CD4-positive, alpha-beta T cell treated with Interleukin-4 for 1 hour (primary cell): ENCODE measurements around the gene XXYLT1.
"Not testable (repeated sequence)": the region's sequence is repeated elsewhere in the genome, so short reads cannot be mapped to it uniquely, and the experiment has no call there.

ENCODE experiments used
- DNase-seq, 2 donors: peaks; one replicate each; pipeline ENCODE4 v3.0.0-alpha.2; 2020 to 2022

The XXYLT1 gene

DNA sequence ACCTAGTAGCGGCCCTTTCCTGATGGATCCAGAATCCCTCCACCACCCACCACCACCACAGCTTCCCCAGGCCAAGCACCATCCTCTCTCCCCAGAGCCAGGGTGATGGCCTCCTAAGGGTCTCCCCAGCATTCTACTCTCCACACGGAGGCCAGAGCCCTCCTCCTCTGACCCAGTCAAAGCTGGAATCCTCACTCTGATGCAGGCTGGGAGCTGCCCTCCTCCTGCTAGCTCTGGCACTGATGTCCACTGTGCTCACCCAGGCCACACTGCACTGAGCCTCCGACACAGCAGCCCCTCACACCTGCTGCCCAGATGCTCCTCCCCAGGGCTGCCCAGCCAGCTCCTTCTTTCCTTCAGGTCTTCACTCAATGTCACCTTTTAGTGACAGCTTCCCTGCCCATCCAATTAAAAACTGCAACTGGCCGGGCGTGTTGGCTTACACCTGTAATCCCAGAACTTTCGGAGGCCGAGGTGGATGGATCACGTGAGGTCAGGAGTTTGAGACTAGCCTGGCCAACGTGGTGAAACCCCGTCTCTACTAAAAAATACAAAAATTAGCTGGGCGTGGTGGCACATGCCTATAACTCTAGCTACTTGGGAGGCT lies 21.0 kb downstream of the XXYLT1 start:
- DNase-seq, result no peak

DNA sequence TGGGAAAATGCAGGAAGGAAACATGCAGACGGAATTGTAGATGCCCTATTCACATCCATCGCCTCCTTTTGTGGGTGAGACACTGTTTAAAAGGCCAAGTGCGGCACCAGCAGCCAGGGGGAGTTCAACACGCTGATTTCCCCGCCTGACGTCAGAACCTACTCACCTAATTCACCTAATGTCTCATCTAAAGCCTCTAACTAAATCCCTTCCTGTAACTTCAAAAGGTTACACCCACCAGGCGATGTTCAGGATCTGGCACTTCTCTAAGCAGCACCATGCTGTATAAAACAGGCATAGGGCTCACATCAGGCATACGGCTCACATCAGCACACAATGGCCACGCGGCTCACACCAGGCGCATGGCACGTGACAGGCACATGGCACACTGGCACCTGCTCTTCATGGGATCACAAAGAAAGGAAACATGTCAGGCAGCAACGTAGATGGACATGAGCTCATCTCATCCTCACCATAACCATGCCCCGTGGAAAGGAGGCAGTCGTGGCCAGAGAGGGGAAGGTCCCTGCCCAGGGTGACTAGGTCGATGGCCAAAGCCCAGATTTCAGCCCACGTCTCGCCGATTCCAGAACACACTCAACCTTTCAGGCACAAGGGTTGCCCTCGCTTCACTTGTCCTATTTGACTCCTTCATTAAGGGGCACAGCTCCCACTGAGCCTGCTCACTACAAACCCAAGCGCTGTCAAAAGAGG lies 21.7 kb downstream of the XXYLT1 start:
- DNase-seq, result no peak

- no peak for DNase-seq
Observed at GRCh38 chr3:195248281-195248680, 22.7 kb downstream of the XXYLT1 start.

DNA sequence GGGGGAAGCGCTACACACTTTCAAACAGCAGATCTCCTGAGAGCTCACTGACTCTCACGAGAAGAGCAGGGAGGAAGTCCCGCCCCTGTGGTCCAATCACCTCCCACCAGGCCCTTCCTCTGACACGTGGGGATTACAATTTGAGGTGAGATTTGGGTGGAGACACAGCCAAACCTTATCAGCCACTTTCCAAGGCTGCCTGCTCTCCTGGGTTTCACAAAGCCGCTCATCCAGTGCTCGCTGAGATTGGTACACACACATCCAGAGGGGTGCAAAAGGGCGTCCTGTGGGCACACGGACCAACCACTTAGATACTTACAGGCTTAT lies 23.1 kb downstream of the XXYLT1 start:
- no peak for DNase-seq

DNA sequence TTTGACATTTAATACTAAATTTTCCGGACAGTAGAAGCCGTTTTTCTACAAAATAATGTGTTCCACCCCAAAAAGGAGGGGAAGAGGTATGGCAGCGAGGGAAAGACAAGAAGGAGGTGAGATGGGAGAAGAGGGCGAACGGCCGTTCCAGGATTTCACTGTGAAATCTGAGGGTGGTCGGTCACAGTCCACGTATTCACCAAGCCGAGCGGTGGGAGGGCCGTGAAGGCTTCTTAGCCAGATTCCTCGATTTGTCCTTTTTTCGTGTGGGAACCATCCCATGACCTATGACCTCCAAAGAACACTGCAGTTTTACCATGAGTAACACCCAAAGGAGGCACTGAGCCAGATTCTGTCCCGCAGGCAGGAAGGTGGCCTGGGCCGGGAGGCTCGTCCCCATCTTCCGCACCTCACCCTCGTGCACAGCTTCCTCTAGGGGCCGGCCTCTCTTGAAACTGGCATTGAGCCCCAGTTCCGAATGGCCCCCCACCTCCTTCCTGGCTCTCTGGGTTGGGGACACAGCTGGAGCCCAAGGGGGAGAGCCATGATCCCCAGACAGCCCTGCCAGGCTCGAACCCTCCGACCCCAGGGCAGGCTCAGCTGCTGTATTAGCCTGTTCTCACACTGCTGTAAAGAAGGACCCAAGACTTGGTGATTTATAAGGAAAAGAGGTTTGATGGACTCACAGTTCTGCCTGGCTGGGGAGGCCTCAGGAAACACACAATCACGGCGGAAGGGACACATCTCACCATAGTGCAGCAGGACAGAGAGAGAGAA lies 23.7 kb downstream of the XXYLT1 start:
- no peak for DNase-seq

GRCh38 chr3:195246581-195246995 lies 24.4 kb downstream of the XXYLT1 start:
- no peak for DNase-seq

GRCh38 chr3:195245531-195245951 lies 25.4 kb downstream of the XXYLT1 start:
- DNase-seq, result no peak

DNA sequence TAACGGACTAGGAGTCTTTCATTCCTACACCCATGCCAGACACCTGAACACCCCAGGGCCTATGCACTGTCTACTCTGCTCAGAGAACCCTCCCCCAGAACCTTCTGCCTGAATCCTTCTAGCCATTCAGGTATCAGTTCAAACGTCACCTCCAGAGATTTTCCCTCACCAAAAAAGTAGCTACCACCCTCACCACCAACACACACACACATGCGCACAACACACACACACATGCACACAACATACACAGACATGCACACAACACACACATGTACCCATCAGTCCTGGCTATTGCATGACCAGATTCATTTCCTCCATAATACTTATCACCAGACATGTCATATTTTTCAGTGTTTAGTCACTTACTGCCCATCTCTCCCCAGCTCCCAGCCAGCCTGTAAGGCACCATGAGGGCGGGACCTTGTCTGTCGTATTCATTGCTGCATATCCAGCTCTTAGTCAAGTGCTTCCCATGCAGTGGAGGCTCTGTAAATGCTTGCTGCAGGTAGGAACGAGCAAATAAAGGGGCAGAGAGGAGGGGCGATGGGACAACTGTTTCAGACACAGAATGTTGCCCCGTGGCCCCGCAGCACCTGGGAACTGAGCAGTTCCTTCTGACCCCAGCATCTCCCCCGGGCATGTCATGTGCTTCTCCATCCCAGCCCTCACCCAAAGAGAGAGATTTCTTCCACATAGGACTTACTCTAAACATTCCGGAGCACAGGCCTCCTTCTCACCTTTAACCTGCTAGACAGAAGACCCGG lies 29.2 kb downstream of the XXYLT1 start:
- DNase-seq, result no peak

GRCh38 chr3:195240939-195241338 lies 30.0 kb downstream of the XXYLT1 start:
- DNase-seq, result no peak

GRCh38 chr3:195240171-195240701 lies 30.7 kb downstream of the XXYLT1 start:
- DNase-seq, result no peak

GRCh38 chr3:195239121-195239520 lies 31.8 kb downstream of the XXYLT1 start:
- DNase-seq, result no peak

- DNase-seq, result no peak
Observed at GRCh38 chr3:195238586-195239118, 32.3 kb downstream of the XXYLT1 start.

- no peak for DNase-seq
Observed at GRCh38 chr3:195238081-195238571, 32.8 kb downstream of the XXYLT1 start.

DNA sequence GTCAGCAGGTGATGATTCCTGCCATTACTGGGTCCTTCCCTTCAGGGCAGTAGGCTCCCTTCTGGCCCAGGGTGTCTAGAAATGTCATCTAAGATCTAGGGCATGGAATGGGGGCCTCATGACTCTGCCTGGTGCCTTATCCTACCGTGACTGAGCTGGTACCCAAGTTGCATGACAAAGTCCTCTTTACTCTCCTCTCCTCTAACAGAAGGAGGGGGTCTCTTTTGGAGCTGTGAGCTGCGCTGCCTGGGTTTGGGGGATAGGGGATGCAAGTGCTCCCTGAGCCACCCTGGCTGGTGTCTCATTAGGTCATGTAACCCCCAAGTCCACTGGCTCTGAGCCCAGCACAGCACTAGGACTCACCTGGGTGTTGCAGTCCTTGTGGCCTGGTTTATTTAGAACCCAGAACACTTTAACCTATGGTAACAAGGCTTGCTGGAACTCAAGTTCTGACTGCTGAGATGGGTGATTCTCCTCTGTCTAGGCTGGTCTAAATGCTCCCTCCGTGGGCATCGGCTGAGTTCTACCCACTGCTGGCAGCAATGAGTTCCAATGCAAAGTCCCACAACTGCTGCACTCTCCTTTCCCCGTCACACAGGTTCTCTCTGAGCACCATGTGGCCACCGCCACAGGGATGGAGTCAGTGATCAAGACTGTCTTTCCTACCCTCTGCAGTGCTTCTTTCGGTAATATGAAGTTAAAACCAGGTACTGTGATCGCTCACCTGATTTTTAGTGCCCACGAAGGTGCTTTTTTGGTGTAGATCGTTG lies 34.0 kb downstream of the XXYLT1 start:
- DNase-seq, result no peak

GRCh38 chr3:195236076-195236798 lies 34.7 kb downstream of the XXYLT1 start:
- no peak for DNase-seq

DNA sequence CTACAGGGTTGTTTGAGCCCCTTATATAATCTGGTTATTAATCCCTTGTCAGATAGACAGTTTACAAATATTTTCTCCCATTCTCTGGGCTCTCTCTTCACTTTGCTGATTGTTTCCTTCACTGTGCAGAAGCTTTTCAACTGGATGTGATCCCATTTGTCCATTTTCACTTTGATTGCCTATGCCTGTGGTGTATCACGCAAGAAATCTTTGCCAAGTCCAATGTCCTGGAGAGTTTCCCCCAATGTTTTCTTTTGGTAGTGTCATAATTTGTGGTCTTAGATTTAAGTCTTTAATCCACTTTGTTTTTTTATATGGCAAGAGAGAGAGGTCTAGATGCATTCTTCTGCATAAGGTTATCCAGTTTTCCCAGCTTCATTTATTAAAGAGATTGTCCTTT lies 40.7 kb downstream of the XXYLT1 start:
- DNase-seq, result no peak

GRCh38 chr3:195228886-195229285 lies 42.1 kb downstream of the XXYLT1 start:
- DNase-seq, result not testable (repeated sequence)

GRCh38 chr3:195227871-195228270 lies 43.1 kb downstream of the XXYLT1 start:
- no peak for DNase-seq

- no peak for DNase-seq
Observed at GRCh38 chr3:195226900-195227447, 44.0 kb downstream of the XXYLT1 start.

DNA sequence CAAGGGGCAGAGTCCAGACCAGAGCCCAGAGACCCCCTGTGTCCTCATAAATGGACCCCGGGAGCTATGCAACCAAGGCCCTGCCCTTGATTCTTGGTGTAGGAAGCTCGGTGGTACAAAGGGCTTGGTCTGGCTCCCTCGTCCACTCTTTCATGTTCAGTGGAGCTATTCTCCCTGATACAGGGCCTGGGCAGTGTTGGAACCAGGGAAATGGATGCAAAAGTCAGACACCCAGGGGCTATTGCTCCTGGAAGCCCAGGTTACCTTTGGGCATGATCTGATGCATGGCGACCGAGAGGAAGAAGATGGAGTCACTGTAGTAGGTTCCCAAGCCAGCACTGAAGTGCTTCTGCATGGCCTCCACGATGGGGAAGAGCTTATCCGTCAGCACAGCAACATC lies 44.5 kb downstream of the XXYLT1 start:
- DNase-seq, result no peak
